ENCODE measurements around the gene F3. TPM values are rescaled to one million over a fixed set of nuclear protein-coding genes. Genes with fewer than 3 reads are reported as not detected.

The F3 gene
- total RNA-seq, 1 experiment from 2014 or later = 5.5 TPM

Other genes with a start within 250 kb of the F3 start
- gene ABCD3, start 123.4 kb downstream of the F3 start, total RNA-seq (2014; rRNA removed; shearing (Covaris generic)) = 25.0 and 27.5 TPM in 2 replicates